GM19025 (cell line): Measurements from ENCODE around the gene SUV39H1.
"Not testable (repeated sequence)": the region's sequence is repeated elsewhere in the genome, so short reads cannot be mapped to it uniquely, and the experiment has no call there.

Experiments used
- ATAC-seq: cut with Tn5 transposase; IDR thresholded peaks from one replicate; pipeline ENCODE4 v1.9.1; 2021; ENCODE audit warnings: mild to moderate bottlenecking, low read depth, moderate library complexity; ENCODE audit not compliant: unreplicated experiment

SUV39H1 gene

DNA sequence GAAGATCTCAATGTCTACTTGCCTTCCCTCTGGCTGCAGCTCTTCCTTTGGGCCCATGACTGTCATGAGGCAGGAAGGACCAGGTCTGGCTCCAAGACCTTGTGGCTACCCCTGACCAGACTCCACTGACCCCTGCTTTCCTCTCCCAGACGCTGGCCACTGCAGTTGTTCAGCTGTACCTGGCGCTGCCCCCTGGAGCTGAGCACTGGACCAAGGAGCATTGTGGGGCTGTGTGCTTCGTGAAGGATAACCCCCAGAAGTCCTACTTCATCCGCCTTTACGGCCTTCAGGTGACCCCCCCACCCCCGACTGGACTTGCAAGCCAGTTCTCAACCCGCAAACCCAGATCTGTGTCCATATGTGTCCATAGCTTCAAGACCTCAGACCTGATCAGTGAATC lies 12.4 kb upstream of the SUV39H1 start:
- ATAC-seq: no peak

DNA sequence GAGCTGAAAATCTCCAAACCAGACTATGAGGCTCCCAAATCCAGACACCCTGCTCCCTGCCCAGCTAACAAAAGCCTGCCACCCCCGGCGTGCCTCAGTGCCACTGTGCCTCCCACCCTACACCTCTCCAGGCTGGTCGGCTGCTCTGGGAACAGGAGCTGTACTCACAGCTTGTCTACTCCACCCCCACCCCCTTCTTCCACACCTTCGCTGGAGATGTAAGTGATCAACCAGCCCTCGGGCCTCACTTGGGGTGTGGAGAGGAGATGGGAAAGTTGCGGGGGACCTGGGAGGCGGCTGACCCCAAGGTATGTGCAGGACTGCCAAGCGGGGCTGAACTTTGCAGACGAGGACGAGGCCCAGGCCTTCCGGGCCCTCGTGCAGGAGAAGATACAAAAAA lies 11.1 kb upstream of the SUV39H1 start:
- ATAC-seq: no peak

DNA sequence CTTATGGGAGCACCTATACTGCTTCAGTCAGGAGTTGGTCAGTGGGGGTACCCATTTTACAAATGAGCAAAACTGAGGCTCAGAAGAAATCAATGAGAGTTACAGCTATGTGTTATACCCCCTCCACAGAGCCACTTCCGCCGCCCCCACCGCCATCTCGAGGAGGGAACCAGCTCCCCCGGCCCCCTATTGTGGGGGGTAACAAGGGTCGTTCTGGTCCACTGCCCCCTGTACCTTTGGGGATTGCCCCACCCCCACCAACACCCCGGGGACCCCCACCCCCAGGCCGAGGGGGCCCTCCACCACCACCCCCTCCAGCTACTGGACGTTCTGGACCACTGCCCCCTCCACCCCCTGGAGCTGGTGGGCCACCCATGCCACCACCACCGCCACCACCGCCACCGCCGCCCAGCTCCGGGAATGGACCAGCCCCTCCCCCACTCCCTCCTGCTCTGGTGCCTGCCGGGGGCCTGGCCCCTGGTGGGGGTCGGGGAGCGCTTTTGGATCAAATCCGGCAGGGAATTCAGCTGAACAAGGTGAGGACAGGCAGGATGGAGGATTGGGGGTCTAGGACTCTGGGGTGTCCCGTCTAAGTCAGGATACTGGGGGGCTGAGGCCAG lies 7.9 kb upstream of the SUV39H1 start:
- no peak for ATAC-seq

DNA sequence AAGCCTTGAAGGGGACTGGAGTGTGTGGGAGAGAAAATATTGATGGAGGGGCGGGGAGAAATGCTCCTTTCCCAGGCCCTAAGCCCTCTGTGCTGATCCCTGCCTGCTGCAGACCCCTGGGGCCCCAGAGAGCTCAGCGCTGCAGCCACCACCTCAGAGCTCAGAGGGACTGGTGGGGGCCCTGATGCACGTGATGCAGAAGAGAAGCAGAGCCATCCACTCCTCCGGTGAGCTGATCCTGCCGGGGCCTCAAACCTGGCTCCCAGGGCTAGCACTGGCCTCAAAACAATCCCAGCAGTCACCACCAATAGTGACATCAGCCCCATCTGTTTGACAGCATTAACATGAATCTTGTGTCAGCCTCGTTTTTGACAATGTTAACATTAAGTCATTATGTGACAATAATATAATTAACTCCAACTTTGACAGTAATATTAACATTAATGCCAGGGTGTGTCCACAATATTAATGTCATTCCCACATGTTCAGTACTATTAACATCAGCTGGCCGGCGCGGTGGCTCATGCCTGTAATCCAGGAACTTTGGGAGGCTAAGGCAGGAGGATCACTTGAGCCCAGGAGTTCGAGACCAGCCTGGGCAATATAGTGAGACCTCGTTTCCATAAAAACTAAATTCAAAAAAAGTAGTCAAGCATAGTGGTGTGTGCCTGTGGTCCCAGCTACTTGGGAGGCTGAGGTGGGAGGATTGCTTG lies 7.2 kb upstream of the SUV39H1 start:
- ATAC-seq: no peak

DNA sequence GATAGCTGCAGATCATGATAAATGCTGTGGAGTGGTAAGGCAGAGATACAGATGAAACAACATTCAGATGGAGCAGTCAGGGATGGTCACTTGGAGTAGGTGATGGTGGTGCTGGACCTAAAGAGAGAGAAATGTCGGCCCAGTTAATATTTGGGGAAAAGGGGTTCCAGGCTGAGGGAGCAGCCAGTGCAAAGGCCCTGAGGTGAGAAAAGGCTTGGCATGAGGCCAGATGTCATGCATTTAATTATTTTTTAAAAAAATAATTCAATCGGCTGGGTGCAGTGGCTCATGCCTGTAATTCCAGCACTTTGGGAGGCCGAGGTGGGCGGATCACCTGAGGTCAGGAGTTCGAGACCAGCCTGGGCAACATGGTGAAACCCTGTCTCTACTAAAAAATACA lies 4.8 kb upstream of the SUV39H1 start:
- not testable (repeated sequence) for ATAC-seq

DNA sequence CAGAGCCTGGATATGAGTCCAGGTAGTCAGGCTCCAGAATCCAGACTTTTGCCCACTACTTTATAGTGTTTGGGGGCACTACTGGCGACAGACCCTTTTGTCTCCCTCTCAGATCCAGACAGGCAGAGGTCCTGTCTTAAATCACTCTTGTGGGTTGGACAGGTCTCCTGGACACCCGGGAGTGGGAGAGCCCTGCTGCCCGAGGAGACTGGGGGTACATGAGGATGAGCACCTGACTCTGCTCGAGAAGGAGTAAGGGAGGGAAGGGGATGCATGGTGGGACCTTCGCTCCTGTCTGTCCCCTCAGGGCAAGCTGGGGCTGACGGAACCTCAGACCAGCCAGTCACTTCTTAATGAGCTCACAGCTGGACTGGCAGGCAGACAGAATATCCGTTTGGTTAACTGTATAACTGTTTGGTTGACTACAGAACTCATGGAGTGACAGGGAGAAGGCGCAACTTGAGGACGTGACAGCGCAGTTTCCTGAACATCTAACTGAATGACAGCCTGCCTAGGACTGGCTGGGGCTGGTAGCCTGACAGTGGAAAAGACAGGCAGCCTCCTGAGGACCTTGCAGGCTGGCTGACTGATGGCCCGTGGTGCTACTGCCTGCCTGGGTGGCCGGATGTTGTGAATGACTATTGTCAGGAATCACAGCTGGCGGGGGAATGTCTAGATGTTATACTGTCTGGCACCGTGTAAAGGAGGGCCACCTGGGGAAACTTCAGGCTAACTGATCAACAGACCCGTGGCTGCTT lies 1.6 kb upstream of the SUV39H1 start:
- no peak for ATAC-seq

DNA sequence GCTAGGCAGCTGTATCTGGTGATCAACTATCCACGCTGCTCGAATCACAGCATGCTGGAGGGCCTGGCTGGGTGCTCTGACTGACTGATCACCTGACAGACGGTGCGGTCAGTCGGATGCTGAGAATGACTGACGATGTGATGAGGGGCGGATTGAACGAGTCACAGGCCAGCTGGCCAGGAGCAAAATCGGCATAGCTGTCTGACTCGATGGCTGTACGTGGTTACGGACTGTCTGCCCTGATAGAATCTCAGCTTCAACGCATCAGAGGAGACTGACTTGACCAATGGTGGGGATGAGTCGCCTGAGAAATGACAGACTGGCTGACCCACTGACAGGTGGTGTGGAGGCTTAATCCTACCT lies 1.0 kb upstream of the SUV39H1 start:
- ATAC-seq: no peak

DNA sequence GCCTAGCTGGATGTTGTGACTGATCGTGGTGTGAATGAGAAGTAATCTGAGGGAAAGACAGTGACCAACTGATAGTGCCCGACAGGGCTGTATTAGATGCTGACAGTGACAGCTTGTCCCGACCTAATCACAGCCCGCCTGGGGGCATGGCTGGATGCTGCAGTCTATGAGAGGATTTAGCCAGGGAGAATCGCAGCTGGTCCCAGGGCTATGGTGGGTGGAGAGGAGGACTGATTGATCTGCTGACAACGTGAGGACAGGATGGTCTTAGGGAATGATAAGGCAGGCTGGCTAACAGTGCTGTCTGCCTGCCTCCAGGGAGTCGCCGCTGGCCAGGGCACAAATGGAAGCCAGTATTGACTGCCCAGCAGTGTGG lies 621 bp upstream of the SUV39H1 start:
- ATAC-seq: no peak

DNA sequence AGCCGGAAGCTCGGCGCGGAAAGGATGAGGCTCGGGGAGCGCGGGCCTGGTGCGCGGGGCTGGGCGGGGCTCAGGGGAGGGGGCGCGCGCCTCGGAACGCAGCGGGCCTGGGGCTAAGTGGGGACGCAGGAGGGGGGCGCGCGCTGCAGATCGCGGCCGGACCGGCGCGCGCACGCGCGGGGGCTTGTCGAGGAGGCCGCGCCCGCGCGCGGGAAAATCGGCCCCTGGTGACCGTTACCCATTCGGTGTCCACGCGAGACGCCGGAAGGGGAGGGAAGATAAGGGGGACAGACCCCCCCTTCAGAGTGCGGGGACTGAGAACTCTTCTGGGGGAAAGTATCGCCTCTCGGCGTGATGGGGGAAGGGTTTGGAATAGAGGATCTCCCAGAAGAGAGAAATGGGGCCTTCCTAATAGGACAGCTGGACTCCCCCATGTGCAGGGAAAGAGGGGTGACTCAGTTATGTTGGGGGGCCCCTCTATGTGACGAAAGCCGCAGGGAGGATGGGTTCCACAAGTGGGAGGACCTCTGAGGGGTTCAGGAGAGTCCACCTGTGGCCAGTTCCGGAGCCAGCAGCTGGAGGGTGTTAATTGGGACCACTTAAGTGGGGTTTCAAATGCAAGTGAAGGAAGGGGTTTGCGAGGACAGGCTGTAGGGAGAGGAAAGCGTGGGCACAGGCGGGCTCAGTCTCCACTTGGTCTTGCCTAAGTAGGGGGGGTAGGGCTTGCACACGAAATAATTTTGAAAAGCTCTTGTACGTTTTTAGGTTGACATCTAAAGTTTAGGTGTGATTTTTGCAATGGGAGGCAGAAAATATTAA lies 584 bp downstream of the SUV39H1 start:
- ATAC-seq: peak; percentile 11

DNA sequence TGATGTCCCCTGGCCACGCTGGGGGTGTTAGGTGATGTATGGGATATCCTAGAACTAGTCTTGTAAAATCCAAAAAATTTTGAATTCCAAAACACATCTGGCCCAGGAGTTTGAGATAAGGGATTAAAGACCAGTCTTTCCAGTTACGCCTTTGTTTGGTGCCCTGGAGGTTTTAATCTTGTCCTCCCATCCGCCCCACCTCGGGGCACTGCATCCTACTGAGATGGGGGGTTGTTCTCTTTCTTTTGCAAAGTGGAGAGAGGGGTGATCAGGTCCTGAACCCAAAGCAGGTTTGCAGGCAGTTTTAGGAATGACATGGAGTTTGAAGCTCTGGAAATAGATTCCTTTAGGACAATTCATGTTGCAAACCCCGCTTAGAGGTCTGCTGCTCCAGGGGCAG lies 1.8 kb downstream of the SUV39H1 start:
- no peak for ATAC-seq

DNA sequence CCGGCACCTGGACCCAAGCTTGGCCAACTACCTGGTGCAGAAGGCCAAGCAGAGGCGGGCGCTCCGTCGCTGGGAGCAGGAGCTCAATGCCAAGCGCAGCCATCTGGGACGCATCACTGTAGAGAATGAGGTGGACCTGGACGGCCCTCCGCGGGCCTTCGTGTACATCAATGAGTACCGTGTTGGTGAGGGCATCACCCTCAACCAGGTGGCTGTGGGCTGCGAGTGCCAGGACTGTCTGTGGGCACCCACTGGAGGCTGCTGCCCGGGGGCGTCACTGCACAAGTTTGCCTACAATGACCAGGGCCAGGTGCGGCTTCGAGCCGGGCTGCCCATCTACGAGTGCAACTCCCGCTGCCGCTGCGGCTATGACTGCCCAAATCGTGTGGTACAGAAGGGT lies 3.7 kb downstream of the SUV39H1 start:
- ATAC-seq: no peak

DNA sequence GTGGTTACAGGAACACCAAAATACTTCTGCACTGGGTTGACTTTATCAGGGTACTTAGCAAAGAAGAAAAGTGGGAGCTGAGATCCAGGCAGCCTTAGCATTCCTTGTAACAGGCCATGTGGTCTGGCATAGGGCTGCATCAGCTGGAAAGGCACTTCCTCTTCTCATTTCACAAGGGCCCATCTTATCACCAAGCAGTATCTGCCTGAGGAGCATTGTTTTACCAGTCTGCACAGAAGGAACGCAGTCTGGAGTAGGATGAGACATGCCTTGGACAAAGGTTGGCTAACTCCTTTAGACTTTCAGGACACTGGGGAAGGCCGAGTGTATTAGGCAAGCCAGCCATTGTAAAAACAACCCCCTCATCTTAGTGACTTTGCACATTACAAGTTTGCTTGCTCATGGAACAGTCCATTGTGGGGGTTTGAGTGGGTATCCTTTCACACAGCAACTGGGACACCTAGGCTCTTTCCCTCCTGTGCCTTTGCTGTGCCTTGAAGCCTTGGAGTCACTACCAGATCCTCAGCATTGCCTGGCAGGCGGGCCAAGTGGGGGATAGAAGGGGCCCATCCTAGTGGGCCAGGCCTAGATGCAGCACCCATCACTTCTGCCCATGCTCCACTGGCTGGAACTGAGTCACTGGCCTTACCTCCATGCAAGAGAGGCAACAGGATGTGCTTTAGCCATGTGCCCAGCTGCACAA lies 4.6 kb downstream of the SUV39H1 start:
- ATAC-seq: no peak

DNA sequence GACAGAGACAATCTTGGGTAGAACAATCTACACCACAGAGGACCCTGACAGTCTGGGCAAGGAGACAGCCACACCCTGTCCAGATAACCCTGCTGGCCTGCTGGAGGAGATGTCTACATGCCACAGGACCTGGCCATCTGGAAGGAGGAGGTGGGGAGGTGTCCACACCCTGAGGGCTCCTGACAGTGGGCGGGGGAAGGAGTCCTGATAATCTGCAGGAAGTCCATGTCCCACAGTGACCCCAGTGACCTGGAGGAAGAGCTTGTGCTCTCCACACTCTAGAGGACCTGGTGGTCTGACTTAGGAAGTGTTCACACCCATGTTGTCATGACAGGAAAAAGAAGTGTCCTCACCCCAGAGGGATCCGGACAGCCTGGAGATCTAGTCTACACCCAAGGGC lies 5.5 kb downstream of the SUV39H1 start:
- no peak for ATAC-seq

DNA sequence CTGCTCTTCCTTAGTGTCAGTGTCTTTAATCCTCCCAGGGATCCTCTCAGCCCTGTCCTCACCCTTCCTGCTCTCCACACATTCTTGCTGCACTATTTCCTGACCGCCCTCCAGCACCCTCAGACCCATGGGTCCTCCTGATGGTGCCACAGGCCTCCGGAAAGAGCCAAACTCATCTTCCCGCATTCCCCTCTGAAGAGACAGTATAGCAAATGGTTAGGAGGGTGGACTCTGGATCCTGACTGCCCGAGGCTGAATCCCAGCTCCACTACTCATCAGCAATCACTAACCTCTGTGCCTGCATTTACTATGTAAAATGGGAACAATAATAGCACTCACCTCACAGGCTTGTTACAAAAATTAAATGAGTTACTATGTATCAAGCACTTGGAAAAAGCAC lies 6.2 kb downstream of the SUV39H1 start:
- no peak for ATAC-seq

DNA sequence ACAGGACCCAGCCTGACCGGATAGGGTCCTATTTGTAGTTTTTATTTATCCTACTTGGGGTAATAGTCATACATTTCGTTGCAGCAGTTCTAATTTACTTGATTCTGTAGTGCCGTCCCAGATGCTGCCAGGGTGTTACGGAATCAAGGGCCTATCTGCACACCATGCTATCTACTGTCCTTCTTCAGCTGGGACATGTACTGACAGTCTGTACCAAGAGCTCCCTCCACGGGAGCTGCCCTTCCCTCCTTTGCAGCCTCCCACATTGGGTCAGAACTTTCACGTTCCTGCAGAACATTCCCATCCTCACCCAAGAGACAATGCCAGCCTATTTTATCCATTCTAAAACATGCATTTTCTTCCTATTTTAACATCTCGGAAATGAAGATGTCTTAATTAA lies 6.7 kb downstream of the SUV39H1 start:
- ATAC-seq: no peak

DNA sequence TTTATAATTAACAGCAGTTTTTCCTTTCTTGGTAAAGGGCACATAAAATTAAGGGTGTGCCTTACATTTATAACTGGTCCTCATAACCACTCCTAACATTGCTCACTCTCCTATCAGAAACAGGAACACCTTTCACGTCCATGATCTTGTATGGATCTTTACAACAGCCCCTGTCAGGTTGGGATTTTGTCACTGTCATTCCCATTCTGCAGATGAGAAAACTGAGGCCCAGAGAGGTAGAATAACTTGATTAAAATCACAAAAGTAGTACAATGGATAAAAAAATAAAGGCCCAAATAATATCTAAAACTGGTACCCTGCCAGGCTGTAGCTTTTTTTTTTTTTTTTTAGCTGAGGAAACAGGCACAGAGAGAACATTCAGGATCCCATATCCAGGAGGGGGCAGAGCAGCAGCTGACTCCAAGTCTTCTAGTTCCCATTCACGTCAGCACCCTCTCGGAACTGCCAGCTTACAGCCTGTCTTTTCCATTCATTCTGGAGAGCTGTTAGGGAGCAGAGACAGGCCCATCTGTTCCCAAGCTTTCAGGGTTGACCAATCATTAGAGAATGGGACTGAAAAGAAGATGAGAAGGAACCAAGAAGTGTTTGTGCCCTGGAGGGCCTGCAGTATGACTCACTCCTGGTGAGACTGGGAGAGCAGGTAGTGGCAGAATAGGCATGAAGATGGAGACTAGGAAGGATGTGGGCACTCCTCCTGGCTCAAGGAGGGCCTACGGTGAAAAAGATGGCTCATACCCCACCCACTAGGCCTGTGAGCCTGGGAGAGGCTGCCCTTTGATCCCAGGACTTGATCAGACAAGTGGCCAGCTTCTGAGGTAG lies 7.3 kb downstream of the SUV39H1 start:
- no peak for ATAC-seq

DNA sequence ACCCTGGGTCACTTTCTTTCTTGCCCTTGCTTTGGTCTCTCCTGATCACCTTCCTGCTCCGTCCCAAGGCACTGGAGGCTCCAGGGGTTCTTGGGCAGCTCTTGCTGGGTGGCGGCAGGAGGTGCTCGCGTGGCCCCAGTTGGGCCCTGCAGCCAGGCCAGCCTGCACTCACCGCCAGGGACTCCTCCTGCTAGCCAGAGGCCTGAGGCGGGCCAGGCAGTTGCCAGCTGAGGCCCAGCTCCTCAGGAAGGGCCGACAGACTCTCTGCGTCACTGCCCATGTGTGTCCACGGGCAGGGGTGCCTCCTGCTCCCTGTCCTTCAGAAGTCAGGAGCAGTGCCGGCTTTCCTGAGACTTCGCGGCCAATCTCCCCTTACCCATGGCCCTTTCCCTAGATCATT lies 9.3 kb downstream of the SUV39H1 start:
- ATAC-seq: no peak

DNA sequence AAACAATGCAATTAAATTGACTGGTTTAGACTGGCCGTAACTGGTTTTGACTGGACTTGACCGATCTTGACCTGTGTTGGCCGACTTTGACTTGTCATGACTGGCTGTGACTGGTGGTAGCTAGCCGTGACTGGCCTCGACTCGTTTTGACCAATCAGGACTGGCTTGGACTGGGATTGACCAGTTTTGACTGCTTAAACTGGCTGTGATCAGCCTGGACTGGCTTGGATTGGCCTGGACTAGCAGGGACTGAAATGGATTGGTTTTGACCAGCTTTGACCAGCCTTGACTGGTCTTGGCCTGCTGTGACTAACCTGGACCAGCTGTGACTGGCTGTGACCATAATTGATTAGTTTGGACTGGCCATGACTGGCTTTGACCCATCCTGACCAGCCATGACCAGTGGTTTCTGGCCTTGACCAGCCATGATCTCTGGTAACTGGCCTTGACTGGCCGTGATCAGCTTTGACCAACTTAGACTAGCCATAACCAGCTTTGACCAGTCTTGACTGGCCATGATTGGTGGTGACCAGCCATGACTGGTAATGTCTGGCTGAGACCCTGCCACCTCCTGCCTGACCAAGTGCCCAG lies 13.1 kb downstream of the SUV39H1 start:
- ATAC-seq: no peak
